Stimulated activated CD4-positive, alpha-beta T cell treated with anti-CD3 and anti-CD28 coated beads, Interleukin-15, amount 100 ng/mL, for 1 hour (primary cell): ENCODE results near the gene ZNF516.
A peak's percentile ranks its signal among the peaks of the same experiment; 100 is the strongest.

Experiments used
- DNase-seq, 2 donors: peaks; one replicate each; pipeline ENCODE4 v3.0.0-alpha.2; 2020; ENCODE audit warnings: low read depth in 1 of 2, low spot score in 1 of 2

Gene ZNF516

GRCh38 chr18:76349067-76349715 is 145.9 kb downstream of the ZNF516 start:
- peak in 1 of 2 donors; percentile 31 for DNase-seq

- DNase-seq, result no peak
These were observed 146.6 kb downstream of the ZNF516 start for GRCh38 chr18:76348267-76349066.

GRCh38 chr18:76347341-76347740 is 147.7 kb downstream of the ZNF516 start:
- DNase-seq, result no peak

GRCh38 chr18:76346490-76347130 is 148.4 kb downstream of the ZNF516 start:
- DNase-seq, result no peak

- no peak for DNase-seq
These were observed 149.1 kb downstream of the ZNF516 start for GRCh38 chr18:76345901-76346300.

GRCh38 chr18:76343938-76344569 is 151.0 kb downstream of the ZNF516 start:
- DNase-seq, result no peak

- DNase-seq, result no peak
These were observed 154.6 kb downstream of the ZNF516 start for GRCh38 chr18:76340410-76340809.

- no peak for DNase-seq
These were observed 155.8 kb downstream of the ZNF516 start for GRCh38 chr18:76339246-76339620.

GRCh38 chr18:76338619-76339245 is 156.3 kb downstream of the ZNF516 start:
- no peak for DNase-seq

GRCh38 chr18:76338088-76338487 is 157.0 kb downstream of the ZNF516 start:
- DNase-seq, result no peak

- no peak for DNase-seq
These were observed 159.0 kb downstream of the ZNF516 start for GRCh38 chr18:76335859-76336640.

- no peak for DNase-seq
These were observed 166.9 kb downstream of the ZNF516 start for GRCh38 chr18:76328140-76328539.

- DNase-seq, result no peak
These were observed 171.2 kb downstream of the ZNF516 start for GRCh38 chr18:76323891-76324290.

GRCh38 chr18:76322686-76323085 is 172.4 kb downstream of the ZNF516 start:
- no peak for DNase-seq

- DNase-seq, result no peak
These were observed 175.7 kb downstream of the ZNF516 start for GRCh38 chr18:76319366-76319765.

GRCh38 chr18:76318607-76319006 is 176.4 kb downstream of the ZNF516 start:
- DNase-seq, result no peak

GRCh38 chr18:76317136-76317535 is 177.9 kb downstream of the ZNF516 start:
- no peak for DNase-seq

GRCh38 chr18:76315722-76316230 is 179.3 kb downstream of the ZNF516 start:
- no peak for DNase-seq

GRCh38 chr18:76314496-76314895 is 180.5 kb downstream of the ZNF516 start:
- no peak for DNase-seq

GRCh38 chr18:76314015-76314414 is 181.0 kb downstream of the ZNF516 start:
- no peak for DNase-seq
